HG03457 (cell line): Measurements from ENCODE around the gene MMP7.
"Not testable (repeated sequence)": the region's sequence is repeated elsewhere in the genome, so short reads cannot be mapped to it uniquely, and the experiment has no call there.

ENCODE experiments used
- ATAC-seq: cut with Tn5 transposase; IDR thresholded peaks from one replicate; pipeline ENCODE4 v1.9.1; 2021; ENCODE audit warnings: moderate number of reproducible peaks; ENCODE audit not compliant: unreplicated experiment

Gene MMP7

DNA sequence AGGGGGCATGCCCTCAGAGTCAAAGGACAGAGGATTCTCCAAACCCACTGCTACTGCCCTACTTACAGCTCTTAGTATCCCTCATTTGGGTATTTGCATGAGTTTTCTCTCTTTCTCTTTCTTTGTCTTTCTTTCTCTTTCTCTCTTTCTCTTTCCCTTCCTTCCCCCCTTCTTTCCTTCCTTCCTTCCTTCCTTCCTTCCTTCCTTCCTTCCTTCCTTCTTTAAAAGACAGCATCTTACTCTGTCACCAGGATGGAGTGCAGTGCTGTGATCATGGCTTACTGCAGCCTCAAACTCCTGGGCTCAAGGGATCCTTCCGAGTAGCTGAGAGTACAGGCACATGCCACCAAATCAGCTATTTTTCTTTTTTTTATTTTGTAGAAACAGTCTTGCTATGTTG is 14.0 kb upstream of the MMP7 start:
- ATAC-seq: no peak

DNA sequence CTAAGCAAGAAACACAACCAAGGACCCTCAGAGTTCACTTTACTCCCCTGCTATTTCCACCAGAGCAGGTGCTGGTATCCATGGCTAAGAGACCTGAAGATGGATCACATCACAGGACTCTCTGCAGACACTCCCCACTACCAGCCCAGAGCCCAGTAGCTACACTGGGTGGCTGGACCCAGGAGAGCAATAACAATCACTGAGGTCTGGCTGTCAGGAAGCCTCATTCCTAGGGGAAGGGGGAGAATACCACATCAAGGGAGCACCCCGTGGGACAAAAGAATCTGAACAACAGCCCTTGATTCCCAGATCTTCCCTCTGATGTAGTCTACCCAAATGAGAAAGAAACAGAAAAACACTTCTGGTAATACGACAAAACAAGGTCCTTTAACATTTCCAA is 9.0 kb upstream of the MMP7 start:
- no peak for ATAC-seq

DNA sequence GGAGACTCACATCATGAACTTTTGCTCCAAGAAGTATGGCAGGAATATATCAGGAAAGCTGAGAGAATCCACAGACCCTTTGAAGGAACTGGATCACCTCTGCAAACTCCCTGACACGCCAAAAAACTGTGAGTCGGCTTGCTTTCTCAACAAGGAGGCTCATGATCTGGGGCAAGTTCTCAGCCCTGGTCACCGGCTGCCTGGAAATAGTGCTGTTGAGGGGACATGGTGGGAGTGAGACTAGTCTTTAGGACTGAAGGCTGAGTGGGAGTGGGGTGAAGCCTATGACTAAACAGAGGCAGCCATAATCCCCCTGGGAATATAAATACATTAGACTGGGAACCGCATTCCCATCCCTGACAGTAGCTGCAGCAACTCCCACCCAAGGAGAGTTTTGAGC is 8.4 kb upstream of the MMP7 start:
- no peak for ATAC-seq

DNA sequence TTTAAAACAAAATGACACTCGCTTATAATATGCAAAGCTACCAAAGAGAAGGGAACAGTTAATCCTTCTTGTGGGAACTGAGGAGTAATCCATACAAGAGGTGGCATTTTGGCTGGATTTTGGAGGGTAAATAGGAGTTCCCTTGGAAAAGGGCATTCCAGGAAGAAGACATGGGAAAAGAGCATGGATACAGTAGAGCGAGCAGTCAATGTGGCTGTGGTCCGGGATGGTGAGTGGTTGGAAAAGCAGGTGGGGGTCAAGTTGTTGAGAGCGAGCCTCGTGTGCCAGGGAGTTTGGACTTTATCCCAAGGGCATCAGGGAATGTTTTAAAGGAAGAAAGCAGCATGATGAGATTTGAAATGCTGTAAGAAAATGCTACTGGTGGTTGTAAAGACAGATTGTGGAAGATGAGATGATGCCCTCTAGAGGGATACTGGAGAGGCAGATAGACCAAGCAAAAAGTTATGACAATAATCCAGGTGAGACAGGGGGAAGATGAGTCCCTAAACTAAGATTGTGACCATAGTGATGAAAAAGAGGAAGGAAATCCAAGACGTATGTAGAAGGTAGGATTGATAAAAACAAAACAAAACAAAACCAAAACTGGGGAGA is 3.8 kb upstream of the MMP7 start:
- ATAC-seq: no peak

DNA sequence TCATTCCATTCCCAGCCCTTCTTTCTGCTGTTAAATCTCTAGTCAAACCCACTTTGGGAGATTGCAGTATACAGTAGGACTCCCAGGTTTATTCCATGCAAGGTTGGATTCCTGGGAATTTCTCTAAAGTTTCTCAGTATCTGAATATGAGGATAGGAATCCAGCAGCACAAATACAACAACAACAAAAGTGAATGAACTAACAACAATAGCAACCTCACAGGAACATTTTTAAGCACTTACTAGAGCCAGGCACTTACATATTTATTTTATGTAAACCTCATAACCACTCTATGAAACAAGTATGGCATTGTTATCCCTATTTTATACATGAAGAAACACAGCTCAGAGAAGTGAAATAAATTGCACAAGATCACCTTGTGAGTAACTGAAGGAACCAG is 1.9 kb downstream of the MMP7 start:
- no peak for ATAC-seq

DNA sequence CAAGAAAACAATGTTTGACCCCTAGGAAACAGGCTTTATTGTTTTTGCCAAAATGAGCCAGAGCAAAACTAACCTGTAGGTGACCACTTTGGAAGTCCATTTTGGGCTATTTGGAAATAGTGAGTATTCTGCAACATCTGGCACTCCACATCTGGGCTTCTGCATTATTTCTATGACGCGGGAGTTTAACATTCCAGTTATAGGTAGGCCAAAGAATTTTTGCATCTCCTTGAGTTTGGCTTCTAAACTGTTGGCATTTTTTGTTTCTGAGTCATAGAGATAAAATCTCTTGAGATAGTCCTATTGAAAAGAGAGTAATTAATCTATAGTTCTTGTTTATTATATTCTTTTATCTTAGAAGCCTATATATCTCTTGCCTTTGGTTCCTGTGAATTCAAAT is 2.9 kb downstream of the MMP7 start:
- no peak for ATAC-seq

DNA sequence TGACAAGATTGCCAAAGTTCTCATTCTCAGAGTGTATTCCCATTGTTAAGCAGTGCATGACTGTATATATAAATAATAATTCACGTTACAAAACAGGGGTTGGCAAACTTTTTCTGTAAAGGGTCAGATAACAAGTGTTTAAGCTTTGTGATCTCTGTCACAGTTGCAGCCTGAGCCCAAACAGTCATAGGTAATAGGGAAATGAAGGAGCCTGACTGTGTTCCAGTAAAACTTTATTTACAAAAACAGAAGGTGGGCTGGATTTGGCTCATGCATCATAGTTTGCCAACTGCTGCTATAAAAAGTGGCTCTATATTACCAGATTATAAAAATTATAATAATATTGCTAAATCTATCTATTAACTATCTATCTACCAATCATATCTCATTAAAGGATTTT is 3.5 kb downstream of the MMP7 start:
- ATAC-seq: no peak

DNA sequence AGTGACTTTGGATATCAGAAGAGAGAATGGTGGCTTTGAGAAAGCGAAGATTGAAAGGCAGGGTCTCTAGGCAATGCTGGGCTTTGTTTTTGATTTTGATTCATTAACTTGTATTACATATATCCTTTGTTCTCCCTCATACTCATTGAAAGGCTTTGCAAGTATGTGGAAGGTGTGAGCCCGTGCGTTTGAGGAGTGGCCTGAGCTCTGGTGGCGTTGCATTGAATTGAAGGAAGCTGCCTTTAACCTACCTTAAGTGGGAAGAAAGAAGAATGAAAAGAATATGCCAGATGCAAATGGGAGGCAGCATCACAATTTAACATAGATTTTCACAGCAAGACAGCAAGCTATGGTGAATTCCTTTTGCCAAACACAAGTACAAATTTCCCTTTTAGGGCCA is 6.7 kb downstream of the MMP7 start:
- ATAC-seq: no peak

DNA sequence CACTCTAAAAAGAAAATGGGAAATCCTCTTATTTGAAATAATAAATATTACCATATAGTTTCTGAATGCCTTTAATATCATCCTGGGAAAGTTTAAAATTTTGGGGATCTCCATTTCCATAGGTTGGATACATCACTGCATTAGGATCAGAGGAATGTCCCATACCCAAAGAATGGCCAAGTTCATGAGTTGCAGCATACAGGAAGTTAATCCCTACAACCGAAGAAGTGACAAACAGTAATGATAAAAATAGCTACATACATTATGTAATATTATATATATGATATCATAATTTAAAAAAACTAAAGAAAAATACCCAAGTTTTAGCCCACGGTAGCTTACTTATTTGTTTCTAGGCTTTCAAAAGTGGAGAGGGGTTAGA is 7.4 kb downstream of the MMP7 start:
- no peak for ATAC-seq

DNA sequence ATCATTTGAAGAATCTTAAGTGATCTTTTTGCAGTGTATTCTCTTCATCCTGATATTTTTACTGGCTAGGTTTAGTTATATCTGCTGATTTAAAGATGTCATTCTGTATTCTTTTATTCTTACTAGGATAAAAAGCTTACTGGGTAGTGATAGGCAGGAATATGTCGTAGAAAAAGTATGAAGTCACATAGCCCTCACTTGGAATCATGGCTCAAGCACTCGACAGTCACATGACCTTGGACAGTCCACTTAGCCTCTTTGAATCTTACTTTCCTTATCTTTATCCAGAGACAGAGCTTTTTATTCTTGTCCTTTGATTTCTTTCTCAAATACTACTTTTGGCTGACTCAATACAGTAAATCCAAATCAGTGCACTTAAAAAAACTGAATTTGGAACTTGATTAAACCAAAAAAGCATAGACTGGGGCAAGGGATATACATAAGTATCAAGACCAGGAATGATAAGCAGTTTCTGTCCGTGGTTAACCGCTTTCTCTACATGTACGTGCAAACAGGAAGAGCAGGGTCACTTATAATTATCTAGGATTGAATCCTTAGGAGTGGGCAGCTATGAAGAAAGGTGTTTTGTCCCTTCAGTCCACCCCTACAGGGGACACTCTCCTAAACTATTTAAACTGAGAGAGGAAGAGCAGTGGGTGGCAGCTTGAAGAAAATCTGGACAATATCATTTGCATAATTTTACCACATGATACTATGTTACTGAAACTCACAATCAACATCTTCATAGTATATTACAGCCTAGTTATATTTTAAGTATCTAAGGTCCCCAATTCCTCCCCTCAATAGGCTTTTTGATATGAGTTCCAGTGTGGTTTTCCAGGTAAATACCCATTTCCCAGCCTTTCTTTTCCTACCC is 8.0 kb downstream of the MMP7 start:
- ATAC-seq: no peak

DNA sequence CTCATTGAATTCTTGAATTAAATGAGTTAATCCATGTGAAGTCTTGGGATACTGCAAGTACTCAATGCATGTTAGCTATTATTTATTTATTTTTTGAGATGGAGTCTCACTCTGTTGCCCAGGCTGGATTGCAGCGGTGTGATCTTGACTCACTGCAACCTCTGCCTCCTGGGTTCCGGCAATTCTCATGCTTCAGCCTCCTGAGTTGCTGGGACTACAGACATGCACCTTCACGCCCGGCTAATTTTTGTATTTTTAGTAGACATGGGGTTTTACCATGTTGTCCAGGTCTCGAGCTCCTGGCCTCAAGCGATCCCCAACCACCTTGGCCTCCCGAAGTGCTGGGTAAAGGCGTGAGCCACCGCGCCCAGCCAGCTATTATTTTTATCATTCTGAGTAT is 9.4 kb downstream of the MMP7 start:
- no peak for ATAC-seq

DNA sequence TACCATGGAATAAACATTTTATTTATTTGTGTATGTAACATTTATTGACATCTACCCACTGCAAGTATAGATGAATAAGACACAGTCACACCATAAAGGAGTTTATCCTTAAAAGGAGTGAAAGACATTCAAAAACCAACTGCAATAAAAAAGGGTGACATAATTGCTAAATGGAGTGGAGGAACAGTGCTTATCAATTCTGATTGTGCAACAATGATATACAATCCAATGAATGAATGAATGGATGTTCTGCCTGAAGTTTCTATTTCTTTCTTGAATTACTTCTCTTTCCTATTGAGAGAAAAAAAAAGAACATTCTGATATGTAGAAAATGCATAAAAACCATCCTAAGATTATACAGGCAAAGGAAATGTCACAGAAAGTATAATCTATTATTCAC is 10.0 kb downstream of the MMP7 start:
- no peak for ATAC-seq

DNA sequence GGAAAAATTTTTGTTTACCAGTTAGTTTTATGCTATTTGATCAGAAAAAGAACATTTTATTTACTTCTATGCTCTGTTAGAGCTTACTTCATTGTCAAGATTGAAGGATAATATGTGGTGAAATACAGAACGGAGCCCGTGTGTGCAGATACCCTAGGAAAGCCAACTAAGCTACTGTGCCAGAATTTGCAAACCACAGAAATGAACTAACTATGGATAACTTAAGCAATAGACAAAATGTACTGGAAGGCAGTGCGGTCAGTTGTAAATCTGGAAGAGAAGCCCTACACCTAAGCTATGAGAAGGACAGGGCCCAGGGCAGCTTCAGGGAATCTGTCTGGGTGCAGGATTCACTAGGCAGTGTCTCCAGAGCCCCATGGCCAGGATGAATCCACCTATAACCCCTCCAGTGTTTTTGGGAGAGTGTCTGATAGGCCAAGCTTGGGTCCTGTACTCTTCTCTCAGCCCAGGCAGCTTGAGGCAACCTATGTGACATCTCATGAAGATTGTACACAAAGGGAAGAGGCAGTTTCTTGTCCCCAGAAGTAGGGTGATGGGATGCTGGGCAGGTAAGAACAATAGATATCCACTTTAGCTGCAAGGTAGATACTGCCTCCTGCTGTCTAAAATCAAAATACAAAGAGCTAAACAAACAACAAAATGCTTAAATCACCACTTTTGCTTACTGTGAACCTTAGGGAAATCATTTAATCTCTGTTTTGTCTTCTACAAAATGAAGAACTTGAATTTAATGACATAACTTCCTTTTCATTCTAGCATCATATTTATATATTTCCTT is 12.1 kb downstream of the MMP7 start:
- ATAC-seq: no peak

DNA sequence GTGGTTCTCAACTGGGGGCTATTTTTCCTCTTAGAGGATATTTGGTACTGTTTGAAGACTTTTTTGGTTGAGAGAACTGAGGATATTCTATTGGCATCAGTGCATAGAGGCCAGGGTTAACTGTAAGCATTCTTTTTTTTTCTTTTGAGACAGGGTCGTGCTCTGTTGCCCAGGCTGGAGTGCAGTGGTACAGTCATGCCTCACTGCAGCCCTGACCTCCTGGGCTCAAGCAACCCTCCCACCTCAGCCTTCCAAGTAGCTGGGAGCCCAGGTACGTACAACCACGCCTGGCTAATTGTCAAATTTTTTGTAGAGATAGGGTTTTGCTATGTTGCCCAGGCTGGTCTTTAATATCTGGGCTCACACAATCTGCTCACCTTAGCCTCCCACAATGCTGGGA is 12.9 kb downstream of the MMP7 start:
- no peak for ATAC-seq

DNA sequence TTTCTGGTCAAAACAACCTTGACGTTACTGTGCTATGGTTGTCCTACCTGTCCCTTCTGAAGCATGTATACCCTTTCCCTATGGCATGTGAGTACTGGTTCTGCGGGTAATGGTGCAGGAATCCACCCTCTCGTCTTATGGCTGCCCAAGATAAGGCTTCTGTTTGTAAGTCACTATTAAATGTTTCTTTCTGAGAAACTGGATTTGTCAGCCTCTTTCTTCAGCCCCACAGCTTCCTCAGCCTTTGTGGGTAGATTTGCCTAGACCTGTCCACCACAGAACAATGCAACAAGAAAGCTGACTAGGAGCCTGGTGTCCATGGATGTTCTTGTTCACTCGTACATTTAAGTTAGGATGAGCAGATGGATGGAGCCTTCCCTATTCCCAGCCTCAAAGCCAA is 14.4 kb downstream of the MMP7 start:
- no peak for ATAC-seq

DNA sequence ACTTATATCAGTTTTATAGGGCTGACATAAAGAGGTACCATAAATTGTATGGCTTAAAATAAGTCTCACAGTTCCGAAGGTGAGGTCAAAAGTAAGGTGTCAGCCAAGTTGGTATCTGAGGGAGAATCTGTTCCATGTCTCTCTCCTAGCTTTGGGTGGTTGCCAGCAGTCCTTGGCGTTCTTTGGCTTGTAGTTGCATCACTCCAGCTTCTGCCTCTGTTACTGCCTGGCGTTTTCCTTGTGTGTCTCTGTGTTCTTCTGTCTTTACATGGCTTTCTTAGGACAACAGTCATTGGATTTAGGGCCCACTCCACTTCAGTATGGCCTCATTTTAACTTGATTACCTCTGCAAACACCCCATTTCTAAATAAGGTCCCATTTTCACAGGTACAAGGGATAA is 16.7 kb downstream of the MMP7 start:
- no peak for ATAC-seq

DNA sequence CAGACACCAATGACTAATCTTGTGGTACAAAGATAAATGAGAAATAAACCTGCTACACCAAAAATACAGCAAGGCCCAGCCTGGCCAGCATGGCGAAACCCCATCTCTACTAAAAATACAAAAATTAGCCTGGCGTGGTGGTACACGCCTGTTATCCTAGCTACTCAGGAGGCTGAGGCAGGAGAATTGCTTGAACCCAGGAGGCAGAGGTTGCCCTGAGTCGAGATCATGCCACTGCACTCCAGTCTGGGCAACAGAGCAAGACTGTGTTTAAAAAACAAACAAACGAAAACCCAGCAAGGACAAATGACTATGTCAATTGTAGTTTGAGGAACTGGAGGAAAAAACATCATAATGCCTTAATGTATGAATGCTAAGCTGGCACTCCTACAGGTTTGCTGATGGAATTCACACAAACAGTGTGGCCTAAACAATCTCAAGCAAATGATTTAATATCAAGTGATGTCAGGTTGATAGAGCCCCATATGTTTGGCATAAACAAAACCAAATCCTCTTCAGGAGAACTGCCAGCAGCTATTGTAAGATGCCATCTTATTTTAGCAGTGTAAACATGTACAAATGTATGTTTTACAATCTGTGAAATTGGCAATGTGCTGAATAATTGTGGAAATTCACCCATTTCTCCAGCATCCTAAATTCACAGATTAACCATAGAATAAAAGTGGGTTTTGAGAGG is 20.0 kb downstream of the MMP7 start:
- no peak for ATAC-seq

DNA sequence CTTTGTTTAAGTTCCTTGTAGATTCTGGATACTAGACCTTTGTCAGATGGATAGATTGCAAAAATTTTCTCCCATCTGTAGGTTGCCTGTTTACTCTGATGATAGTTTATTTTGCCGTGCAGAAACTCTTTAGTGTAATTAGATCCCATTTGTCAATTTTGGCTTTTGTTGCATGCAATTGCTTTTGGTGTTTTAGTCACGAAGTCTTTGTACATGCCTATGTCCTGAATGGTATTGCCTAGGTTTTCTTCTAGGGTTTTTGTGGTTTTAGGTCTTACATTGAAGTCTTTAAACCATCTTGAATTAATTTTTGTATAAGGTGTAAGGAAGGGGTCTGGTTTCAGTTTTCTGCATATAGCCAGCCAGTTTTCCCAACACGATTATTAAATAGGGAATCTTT is 27.7 kb downstream of the MMP7 start:
- ATAC-seq: not testable (repeated sequence)

DNA sequence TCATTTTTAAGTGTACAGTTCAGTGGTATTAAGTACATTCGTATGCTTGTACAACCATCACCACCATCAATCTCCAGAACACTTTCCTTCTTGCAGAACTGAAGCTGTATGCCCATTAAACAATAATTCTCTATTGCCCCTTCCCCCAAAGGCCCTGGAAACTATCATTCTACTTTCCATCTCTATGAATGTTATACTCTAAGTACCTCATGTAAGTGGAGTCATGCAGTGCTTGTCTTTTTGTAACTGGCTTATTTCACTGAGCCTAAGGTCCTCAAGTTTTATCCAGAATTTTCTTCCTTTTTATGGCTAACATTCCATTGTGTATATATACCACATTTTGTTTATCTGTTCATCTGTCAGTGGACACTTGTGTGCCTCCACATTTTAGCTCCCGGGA is 29.7 kb downstream of the MMP7 start:
- no peak for ATAC-seq

DNA sequence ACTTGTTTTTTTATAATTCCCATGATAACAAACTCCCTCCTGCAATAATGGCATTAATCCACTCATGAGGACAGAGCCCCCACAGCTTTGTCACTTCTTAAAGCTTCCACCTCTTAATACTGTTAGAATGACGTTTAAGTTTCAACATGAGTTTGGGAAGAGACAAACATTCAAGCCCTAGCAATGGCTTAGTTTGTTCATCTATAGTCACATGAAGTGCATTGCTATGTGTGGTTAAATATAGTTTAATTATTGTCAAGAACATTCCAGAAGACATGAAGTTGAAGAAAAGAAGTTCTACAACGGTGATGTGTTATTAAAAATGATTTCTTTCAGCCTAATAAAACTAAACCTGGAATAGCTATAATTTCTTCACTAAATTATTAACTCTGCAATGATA is 30.6 kb downstream of the MMP7 start:
- no peak for ATAC-seq

DNA sequence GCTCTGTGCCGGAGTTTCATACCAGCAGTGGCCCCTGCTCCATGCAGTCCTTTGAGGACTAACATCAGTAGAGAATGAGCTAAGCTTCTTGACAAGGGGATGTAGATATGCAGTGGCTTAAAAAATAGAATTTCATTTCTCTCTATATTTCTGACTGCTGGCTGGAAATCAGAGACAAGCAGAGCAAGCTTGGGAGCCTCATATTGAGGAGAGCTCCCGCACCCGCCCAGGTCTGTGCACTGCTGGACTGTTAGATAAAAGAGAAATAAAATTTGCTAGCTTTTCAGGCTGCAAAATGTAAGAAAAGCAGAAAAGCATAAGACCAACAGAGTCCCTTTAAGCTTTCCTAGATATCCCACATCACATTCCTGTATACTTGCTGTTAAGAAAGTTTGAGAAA is 31.4 kb downstream of the MMP7 start:
- ATAC-seq: no peak
